HEK293 (cell line): ENCODE data around the gene SNAPC5.

Experiments
- CTCF ChIA-PET: fragments of 350-600 bp; formaldehyde crosslinking; extraction: SDS; loops from one replicate; lab custom pipeline; 2021; ENCODE audit warnings: antibody characterized with exemption; lab: Yijun Ruan, JAX
- POLR2A ChIA-PET: fragments of 300-600 bp; formaldehyde crosslinking; extraction: SDS; loops from one replicate; lab custom pipeline; 2020; ENCODE audit warnings: antibody characterized with exemption, inconsistent platforms; lab: Yijun Ruan, JAX
- H3K27ac ChIP-seq: fragments of 200-500 bp; sonication (Bioruptor generic); 2 replicates; pipeline ENCODE4 v1.5.1; 2014; ENCODE audit warnings: low read depth, low read length, control low read depth, inconsistent platforms; ENCODE audit errors: extremely low read depth
- H3K36me3 ChIP-seq, 2 experiments: fragments of 200-500 bp in 1 of 2; sonication (Bioruptor generic) in 1 of 2; 1 replicate in 1 of 2; 2 replicates in 1 of 2; pipeline ENCODE4 v1.5.1; 2014 to 2017; ENCODE audit warnings: inconsistent platforms in 2 of 2, low read length in 2 of 2; ENCODE audit not compliant: control insufficient read depth in 2 of 2, insufficient read depth in 1 of 2
- H3K4me1 ChIP-seq: fragments of 200-500 bp; sonication (Bioruptor generic); 2 replicates; pipeline ENCODE4 v1.5.1; 2014; ENCODE audit warnings: mild to moderate bottlenecking, low read length, inconsistent platforms; ENCODE audit not compliant: control insufficient read depth, insufficient read depth
- H3K4me3 ChIP-seq: 2 replicates; pipeline ENCODE4 v1.5.1; 2011; ENCODE audit warnings: low read depth, mild to moderate bottlenecking, control low read depth, low read length, moderate library complexity
- H3K9me3 ChIP-seq: fragments of 200-500 bp; sonication (Bioruptor generic); 2 replicates; pipeline ENCODE4 v1.5.1; 2014; ENCODE audit warnings: low read depth, low read length, inconsistent platforms; ENCODE audit not compliant: control insufficient read depth, insufficient read depth
- GLI2 ChIP-seq: fragments of 450-650 bp; formaldehyde crosslinking; IDR thresholded peaks from 2 replicates; pipeline ENCODE4; 2017; ENCODE audit warnings: missing biosample characterization, missing genetic modification characterization, low read depth, borderline replicate concordance
- HOXC10 ChIP-seq: sonication (generic); formaldehyde crosslinking; IDR thresholded peaks from 2 replicates; pipeline ENCODE4 v1.8.1; 2023; ENCODE audit warnings: mild to moderate bottlenecking, missing genetic modification reagents
- KLF10 ChIP-seq: fragments of 450-650 bp; IDR thresholded peaks from 2 replicates; pipeline ENCODE4 v1.5.1; 2018; ENCODE audit warnings: missing biosample characterization, mild to moderate bottlenecking, missing genetic modification characterization
- MYNN ChIP-seq: fragments of 450-650 bp; formaldehyde crosslinking; IDR thresholded peaks from 2 replicates; pipeline ENCODE4 v1.5.1; 2016; ENCODE audit warnings: missing biosample characterization, missing genetic modification characterization, borderline replicate concordance
- OSR2 ChIP-seq: fragments of 450-650 bp; formaldehyde crosslinking; IDR thresholded peaks from 2 replicates; pipeline ENCODE4 v1.5.1; 2016; ENCODE audit warnings: missing biosample characterization, missing genetic modification characterization
- SCRT2 ChIP-seq: fragments of 450-650 bp; formaldehyde crosslinking; IDR thresholded peaks from 2 replicates; pipeline ENCODE4 v1.5.1; 2016; ENCODE audit warnings: missing biosample characterization, missing genetic modification characterization
- TCF7L2 ChIP-seq: IDR thresholded peaks from 2 replicates; pipeline ENCODE4 v1.6.1; 2011; ENCODE audit warnings: low read depth, mild to moderate bottlenecking, inconsistent platforms, low read length, moderate library complexity, borderline replicate concordance
- ZBTB17 ChIP-seq: fragments of 450-650 bp; formaldehyde crosslinking; IDR thresholded peaks from 2 replicates; pipeline ENCODE4 v1.5.1; 2016; ENCODE audit warnings: missing biosample characterization, missing genetic modification characterization
- ZBTB48 ChIP-seq: fragments of 450-650 bp; formaldehyde crosslinking; IDR thresholded peaks from 2 replicates; pipeline ENCODE4 v1.5.1; 2016; ENCODE audit warnings: missing biosample characterization, missing genetic modification characterization
- ZNF132 ChIP-seq: fragments of 450-650 bp; formaldehyde crosslinking; IDR thresholded peaks from 2 replicates; pipeline ENCODE4 v1.5.1; 2017; ENCODE audit warnings: missing biosample characterization, missing genetic modification characterization, borderline replicate concordance
- ZNF184 ChIP-seq: fragments of 450-650 bp; IDR thresholded peaks from 2 replicates; pipeline ENCODE4 v1.5.1; 2018; ENCODE audit warnings: missing biosample characterization, mild to moderate bottlenecking, missing genetic modification characterization
- ZNF223 ChIP-seq: fragments of 450-650 bp; formaldehyde crosslinking; IDR thresholded peaks from 2 replicates; pipeline ENCODE4 v1.5.1; 2016; ENCODE audit warnings: missing biosample characterization, missing genetic modification characterization
- ZNF416 ChIP-seq: fragments of 450-650 bp; formaldehyde crosslinking; IDR thresholded peaks from 2 replicates; pipeline ENCODE4 v1.5.1; 2016; ENCODE audit warnings: missing biosample characterization, missing genetic modification characterization
- ZNF555 ChIP-seq: fragments of 450-650 bp; formaldehyde crosslinking; conservative IDR thresholded peaks from 2 replicates; pipeline ENCODE4 v1.5.1; 2017; ENCODE audit warnings: missing biosample characterization, mild to moderate bottlenecking, missing genetic modification characterization, inconsistent platforms
- ZNF571 ChIP-seq: fragments of 450-650 bp; formaldehyde crosslinking; IDR thresholded peaks from 2 replicates; pipeline ENCODE4 v1.5.0; 2017; ENCODE audit warnings: missing biosample characterization, missing genetic modification characterization
- ZNF791 ChIP-seq: fragments of 450-650 bp; formaldehyde crosslinking; IDR thresholded peaks from 2 replicates; pipeline ENCODE4 v1.5.1; 2016; ENCODE audit warnings: missing biosample characterization, missing genetic modification characterization
- TF ChIP-seq, protein P1 (sequence below): fragments of 450-650 bp; formaldehyde crosslinking; IDR thresholded peaks from 2 replicates; pipeline ENCODE4 v1.5.1; 2016; ENCODE audit warnings: missing biosample characterization, missing genetic modification characterization, borderline replicate concordance
- TF ChIP-seq, protein P2 (sequence below): fragments of 450-650 bp; formaldehyde crosslinking; IDR thresholded peaks from 2 replicates; pipeline ENCODE4 v1.5.1; 2016; ENCODE audit warnings: missing biosample characterization, missing genetic modification characterization
- TF ChIP-seq, protein P3 (sequence below): fragments of 450-650 bp; formaldehyde crosslinking; IDR thresholded peaks from 2 replicates; pipeline ENCODE4 v1.5.1; 2016; ENCODE audit warnings: missing biosample characterization, missing genetic modification characterization

Gene SNAPC5

DNA sequence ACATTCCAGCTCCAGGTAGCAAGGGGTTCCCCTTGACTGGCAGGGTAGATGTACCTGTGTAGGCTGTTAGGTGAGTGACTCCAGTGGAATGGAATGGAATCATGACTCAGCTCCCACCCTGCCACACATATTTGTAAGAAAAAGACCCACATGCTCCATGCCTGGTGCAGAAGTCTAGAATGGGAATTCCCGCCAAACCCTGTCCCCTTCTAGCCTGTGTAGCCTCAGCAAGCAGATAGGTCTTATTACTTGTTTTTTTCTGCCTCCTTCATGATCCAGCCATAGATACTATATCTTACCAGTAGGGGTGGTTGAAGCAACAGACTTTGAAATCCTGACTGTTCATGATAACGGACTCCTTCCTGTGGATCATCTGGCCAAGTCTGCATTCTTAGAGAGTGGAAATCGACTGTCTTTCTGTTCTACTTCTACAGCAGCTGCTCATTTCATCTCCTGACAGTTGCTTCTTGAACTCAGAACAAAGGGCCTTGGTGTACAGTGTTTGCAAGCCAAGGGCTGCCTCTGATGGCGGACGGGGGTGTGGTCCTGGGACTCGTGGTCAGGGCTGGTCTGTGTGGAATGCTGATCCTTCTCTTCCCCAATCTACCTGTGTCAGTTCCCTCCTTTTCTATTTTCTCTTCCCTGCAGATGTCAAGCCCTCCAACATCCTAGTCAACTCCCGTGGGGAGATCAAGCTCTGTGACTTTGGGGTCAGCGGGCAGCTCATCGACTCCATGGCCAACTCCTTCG lies 16.3 kb downstream of the SNAPC5 start:
- Histone ChIP-seq H3K9me3 (no peaks in the 10 kb centered on the region), H3K27ac (no peak overlapping the region), H3K4me1 (no peaks in the 10 kb centered on the region), H3K36me3 (peaks cover 8 to 40% of the 10 kb centered on the region in 2 experiments; a peak in 2 of 3 replicates), H3K4me3 (no peak overlapping the region)
- ChIA-PET CTCF (interaction anchor here (2.1 kb wide), 1 partner anchor 17 kb away, joined by 10 read pairs; the partner anchor contains the start of gene SNAPC5), POLR2A (interaction anchor here (0.6 to 1.1 kb wide), 2 partner anchors 12 to 16 kb away, joined by 3 to 4 read pairs; partner anchors contain the start of gene SNAPC5)
- TF ChIP-seq ZNF223 (tag by site-specific recombination) (no peak), ZNF555 (tag by site-specific recombination) (no peak), ZNF571 (tag by site-specific recombination) (no peak), SCRT2 (no peak), MYNN (no peak), ZNF132 (tag by site-specific recombination) (no peak), ZNF791 (tag by site-specific recombination) (no peak), HOXC10 (CRISPR knock-in tag) (no peak), KLF10 (tag by site-specific recombination) (no peak), ZBTB17 (tag by site-specific recombination) (no peak), ZNF416 (tag by site-specific recombination) (no peak), TCF7L2 (no peak)
- TF ChIP-seq, protein P1, sequence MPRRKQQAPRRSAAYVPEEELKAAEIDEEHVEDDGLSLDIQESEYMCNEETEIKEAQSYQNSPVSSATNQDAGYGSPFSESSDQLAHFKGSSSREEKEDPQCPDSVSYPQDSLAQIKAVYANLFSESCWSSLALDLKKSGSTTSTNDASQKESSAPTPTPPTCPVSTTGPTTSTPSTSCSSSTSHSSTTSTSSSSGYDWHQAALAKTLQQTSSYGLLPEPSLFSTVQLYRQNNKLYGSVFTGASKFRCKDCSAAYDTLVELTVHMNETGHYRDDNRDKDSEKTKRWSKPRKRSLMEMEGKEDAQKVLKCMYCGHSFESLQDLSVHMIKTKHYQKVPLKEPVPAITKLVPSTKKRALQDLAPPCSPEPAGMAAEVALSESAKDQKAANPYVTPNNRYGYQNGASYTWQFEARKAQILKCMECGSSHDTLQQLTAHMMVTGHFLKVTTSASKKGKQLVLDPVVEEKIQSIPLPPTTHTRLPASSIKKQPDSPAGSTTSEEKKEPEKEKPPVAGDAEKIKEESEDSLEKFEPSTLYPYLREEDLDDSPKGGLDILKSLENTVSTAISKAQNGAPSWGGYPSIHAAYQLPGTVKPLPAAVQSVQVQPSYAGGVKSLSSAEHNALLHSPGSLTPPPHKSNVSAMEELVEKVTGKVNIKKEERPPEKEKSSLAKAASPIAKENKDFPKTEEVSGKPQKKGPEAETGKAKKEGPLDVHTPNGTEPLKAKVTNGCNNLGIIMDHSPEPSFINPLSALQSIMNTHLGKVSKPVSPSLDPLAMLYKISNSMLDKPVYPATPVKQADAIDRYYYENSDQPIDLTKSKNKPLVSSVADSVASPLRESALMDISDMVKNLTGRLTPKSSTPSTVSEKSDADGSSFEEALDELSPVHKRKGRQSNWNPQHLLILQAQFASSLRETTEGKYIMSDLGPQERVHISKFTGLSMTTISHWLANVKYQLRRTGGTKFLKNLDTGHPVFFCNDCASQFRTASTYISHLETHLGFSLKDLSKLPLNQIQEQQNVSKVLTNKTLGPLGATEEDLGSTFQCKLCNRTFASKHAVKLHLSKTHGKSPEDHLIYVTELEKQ, result no peak

DNA sequence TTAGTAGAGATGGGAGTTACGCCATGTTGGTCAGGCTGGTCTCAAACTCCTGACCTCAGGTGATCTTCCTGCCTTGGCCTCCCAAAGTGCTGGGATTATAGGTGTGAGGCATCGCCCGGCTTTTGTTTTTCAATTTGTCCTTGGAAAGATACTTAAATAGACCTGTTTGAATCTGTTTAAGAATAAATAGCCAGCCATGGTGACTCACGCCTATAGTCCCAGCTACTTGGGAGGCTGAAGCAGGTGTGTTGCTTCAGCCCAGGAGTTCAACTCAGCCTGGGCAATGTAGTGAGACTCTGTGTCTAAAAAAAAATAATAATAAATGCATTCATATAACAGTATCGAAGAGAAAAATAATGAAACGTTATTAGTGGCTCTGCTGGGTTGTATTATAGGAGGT lies 17.3 kb downstream of the SNAPC5 start:
- Histone ChIP-seq H3K4me1 (no peaks in the 10 kb centered on the region), H3K9me3 (no peaks in the 10 kb centered on the region), H3K27ac (no peak overlapping the region), H3K36me3 (peaks cover under 1 to 34% of the 10 kb centered on the region in 2 experiments; a peak in 2 of 3 replicates), H3K4me3 (no peak overlapping the region)
- CTCF ChIA-PET, result no interaction called here
- no peak for TF ChIP-seq ZBTB48 (tag by site-specific recombination)
- TF ChIP-seq, protein P2, sequence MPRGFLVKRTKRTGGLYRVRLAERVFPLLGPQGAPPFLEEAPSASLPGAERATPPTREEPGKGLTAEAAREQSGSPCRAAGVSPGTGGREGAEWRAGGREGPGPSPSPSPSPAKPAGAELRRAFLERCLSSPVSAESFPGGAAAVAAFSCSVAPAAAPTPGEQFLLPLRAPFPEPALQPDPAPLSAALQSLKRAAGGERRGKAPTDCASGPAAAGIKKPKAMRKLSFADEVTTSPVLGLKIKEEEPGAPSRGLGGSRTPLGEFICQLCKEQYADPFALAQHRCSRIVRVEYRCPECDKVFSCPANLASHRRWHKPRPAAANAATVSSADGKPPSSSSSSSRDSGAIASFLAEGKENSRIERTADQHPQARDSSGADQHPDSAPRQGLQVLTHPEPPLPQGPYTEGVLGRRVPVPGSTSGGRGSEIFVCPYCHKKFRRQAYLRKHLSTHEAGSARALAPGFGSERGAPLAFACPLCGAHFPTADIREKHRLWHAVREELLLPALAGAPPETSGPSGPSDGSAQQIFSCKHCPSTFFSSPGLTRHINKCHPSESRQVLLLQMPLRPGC, result no peak
- no peak for TF ChIP-seq ZNF184 (tag by site-specific recombination)
- TF ChIP-seq, protein P3, sequence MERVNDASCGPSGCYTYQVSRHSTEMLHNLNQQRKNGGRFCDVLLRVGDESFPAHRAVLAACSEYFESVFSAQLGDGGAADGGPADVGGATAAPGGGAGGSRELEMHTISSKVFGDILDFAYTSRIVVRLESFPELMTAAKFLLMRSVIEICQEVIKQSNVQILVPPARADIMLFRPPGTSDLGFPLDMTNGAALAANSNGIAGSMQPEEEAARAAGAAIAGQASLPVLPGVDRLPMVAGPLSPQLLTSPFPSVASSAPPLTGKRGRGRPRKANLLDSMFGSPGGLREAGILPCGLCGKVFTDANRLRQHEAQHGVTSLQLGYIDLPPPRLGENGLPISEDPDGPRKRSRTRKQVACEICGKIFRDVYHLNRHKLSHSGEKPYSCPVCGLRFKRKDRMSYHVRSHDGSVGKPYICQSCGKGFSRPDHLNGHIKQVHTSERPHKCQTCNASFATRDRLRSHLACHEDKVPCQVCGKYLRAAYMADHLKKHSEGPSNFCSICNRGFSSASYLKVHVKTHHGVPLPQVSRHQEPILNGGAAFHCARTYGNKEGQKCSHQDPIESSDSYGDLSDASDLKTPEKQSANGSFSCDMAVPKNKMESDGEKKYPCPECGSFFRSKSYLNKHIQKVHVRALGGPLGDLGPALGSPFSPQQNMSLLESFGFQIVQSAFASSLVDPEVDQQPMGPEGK (tag by site-specific recombination), result no peak
- TF ChIP-seq OSR2 (tag by site-specific recombination), result no peak
- no peak for TF ChIP-seq GLI2 (tag by site-specific recombination)
- POLR2A ChIA-PET, result no interaction called here
